Heart left ventricle (tissue), 16 donors: ENCODE data around the gene BCL2A1. TPM values are rescaled to one million over a fixed set of nuclear protein-coding genes. Genes with fewer than 3 reads are reported as not detected.
"Not testable (repeated sequence)": the region's sequence is repeated elsewhere in the genome, so short reads cannot be mapped to it uniquely, and the experiment has no call there.

ENCODE experiments used
- ATAC-seq, 4 donors: fragments of 200-7000 bp; cut with Tn5 transposase; one replicate each; pipeline ENCODE4 v1.9.1; 2020 to 2022; ENCODE audit warnings: moderate library complexity in 4 of 4, mild to moderate bottlenecking in 3 of 4, moderate number of reproducible peaks in 1 of 4
- DNase-seq, 5 donors: peaks; one replicate each; pipeline ENCODE4 v3.0.0-alpha.2; 2020
- H3K27ac ChIP-seq, 12 donors: fragments of 200-600 bp; sonication (generic) in 4 of 12; one replicate each; pipeline versions ENCODE4 v1.5.0 to v1.8.0; 2016 to 2022; ENCODE audit warnings: mild to moderate bottlenecking in 2 of 12
- H3K27me3 ChIP-seq, 9 donors: fragments of 200-600 bp; sonication (generic) in 2 of 9; one replicate each; pipeline versions ENCODE4 v1.5.1 to v1.8.0; 2016 to 2022; ENCODE audit warnings: mild to moderate bottlenecking in 3 of 9
- H3K36me3 ChIP-seq, 9 donors: fragments of 200-600 bp; sonication (generic) in 2 of 9; one replicate each; pipeline versions ENCODE4 v1.5.0 to v1.8.0; 2018 to 2022; ENCODE audit warnings: mild to moderate bottlenecking in 2 of 9
- H3K4me1 ChIP-seq, 12 donors: fragments of 200-600 bp; sonication (generic) in 4 of 12; one replicate each; pipeline versions ENCODE4 v1.5.0 to v1.8.0; 2016 to 2022; ENCODE audit warnings: mild to moderate bottlenecking in 3 of 12
- H3K4me3 ChIP-seq, 12 donors: fragments of 200-600 bp; sonication (generic) in 4 of 12; one replicate each; pipeline versions ENCODE4 v1.5.0 to v1.8.0; 2017 to 2022; ENCODE audit warnings: mild to moderate bottlenecking in 9 of 12, moderate library complexity in 4 of 12
- H3K9me3 ChIP-seq, 12 donors: fragments of 200-600 bp; sonication (generic) in 4 of 12; one replicate each; pipeline versions ENCODE4 v1.5.0 to v1.8.0; 2016 to 2022; ENCODE audit warnings: mild to moderate bottlenecking in 1 of 12
- CTCF ChIP-seq, 12 donors: fragments of 200-600 bp; sonication (generic) in 4 of 12; IDR thresholded peaks; one replicate each; pipeline versions ENCODE4 v1.5.0 to v1.8.0; 2018 to 2022; ENCODE audit warnings: antibody characterized with exemption in 12 of 12, mild to moderate bottlenecking in 5 of 12
- POLR2A ChIP-seq, 2 donors: fragments of 450-650 bp; IDR thresholded peaks; one replicate each; pipeline ENCODE4 v1.6.1; 2017; ENCODE audit warnings: antibody characterized with exemption in 2 of 2, mild to moderate bottlenecking in 2 of 2, moderate library complexity in 2 of 2
- WGBS, 4 donors: extraction: QIAGEN DNeasy Blood & Tissue Kit in 2 of 4; methylation state at CpG; one replicate each; pipeline versions ENCODE4 v1.1.5 to v1.1.7; 2013 to 2018; 5-methylcytosine and 5-hydroxymethylcytosine counted together
- intact Hi-C, 10 donors: fragments of 100-400 bp; cut with DNase I; formaldehyde crosslinking; loops; one replicate each; pipeline versions ENCODE4 v1.11.1 to v1.14.2; 2022
- polyA plus RNA-seq, 2 donors: library from polyadenylated mRNA; stranded (reverse); fragments of 200-250 nt; gene quantifications; one replicate each; pipeline ENCODE4 v1.2.3, GENCODE V29; 2013
- total RNA-seq, 9 donors: library from RNA; depleted of rRNA in 2 of 9; stranded (reverse); fragments of >200 nt in 2 of 9; fragmentation: NEBNext Ultra II Directional in 3 of 9; extraction: Animal tissue kit (Norgen Biotek cat#: 25700) in 3 of 9; gene quantifications; one replicate each; pipeline versions ENCODE4 v1.1.0 to v1.2.4, GENCODE V29; 2016 to 2023
- donor health status: ischemic (EF 13 %, LVEDD 7.1; RV severe dilation, severe dysfunction).
- donor health status: healthy with polysubstance abuse.
- donor health status: DM: no; HTN: yes; CAD: no.
- donor health status: DM: no; HTN: no; CAD: no.
- donor health status: ischemic (EF 25% LVEDD 6.9; RV normal size, moderate dysfunction).
- donor health status: ischemic (EF 25% LVEDD 5.7; RV mildly dilated, moderate dysfunction).
- donor health status: healthy.
- donor health status: DM: yes; HTN: yes; CAD: no.
- donor health status: ischemic (EF 35%, LVEDD 5.7; RV mildly dilated, moderate dysfunction).
- donor health status: nonischemic (EF 11% LVEDD 7.7; RV severe dilation, severe dysfunction).
- donor health status: DM: yes; HTN: yes; CAD: no.
- donor health status: PGD.
- donor health status: ischemic (EF 29% LVEDD 5.4; RV normal size, mild dysfunction).
- donor health status: nonischemic (EF 23%, LVEDD 6.1; RV moderate dilation, normal function).

Gene BCL2A1
- total and polyA plus RNA-seq, 11 donors, result 0.23 to 28.6 (median 0.99) TPM; not detected in 1

GRCh38 chr15:79943820-79944219 is 27.2 kb downstream of the BCL2A1 start:
- DNase-seq, result no peak
- ATAC-seq, result no peak
- intact Hi-C loops, result no loop called here
- Histone ChIP-seq H3K9me3 (no peaks in the 10 kb centered on the region), H3K27me3 (peaks cover 0 to 24% (median 2%) of the 10 kb centered on the region in 9 donors), H3K4me3 (no peak overlapping the region), H3K27ac (no peak overlapping the region), H3K36me3 (no peaks in the 10 kb centered on the region), H3K4me1 (no peaks in the 10 kb centered on the region)
- TF ChIP-seq CTCF (IDR thresholded peaks at IDR 0.05) (no peak), POLR2A (IDR thresholded peaks at IDR 0.05) (no peak)
- 57 to 65% (median 64%) methylated on average over 1 of the region's 1 CpG for WGBS, 4 donors

- no peaks in the 10 kb centered on the region for H3K9me3 ChIP-seq
- no peak for ATAC-seq
These were observed 28.1 kb downstream of the BCL2A1 start for GRCh38 chr15:79942741-79943481.

GRCh38 chr15:79939399-79939798 is 31.6 kb downstream of the BCL2A1 start:
- H3K27me3 ChIP-seq, result peaks cover 0 to 25% (median 2%) of the 10 kb centered on the region in 9 donors
- TF ChIP-seq POLR2A (IDR thresholded peaks at IDR 0.05) (no peak), CTCF (IDR thresholded peaks at IDR 0.05) (no peak)
- no peak overlapping the region for H3K4me3 ChIP-seq
- no peaks in the 10 kb centered on the region for H3K9me3 ChIP-seq
- H3K36me3 ChIP-seq, result no peaks in the 10 kb centered on the region
- no peak for DNase-seq
- intact Hi-C loops, result no loop called here
- ATAC-seq, result no peak
- H3K4me1 ChIP-seq, result no peaks in the 10 kb centered on the region
- no peak overlapping the region for H3K27ac ChIP-seq
- WGBS, 4 donors, result 51 to 59% (median 55%) methylated on average over 4 of the region's 4 CpGs

More at GRCh38 chr15:79942741-79943481, 28.1 kb downstream of the BCL2A1 start:
- no peak for TF ChIP-seq POLR2A (IDR thresholded peaks at IDR 0.05)
- no peak for TF ChIP-seq CTCF (IDR thresholded peaks at IDR 0.05)
- Histone ChIP-seq H3K4me3 (no peak overlapping the region), H3K36me3 (no peaks in the 10 kb centered on the region), H3K4me1 (no peaks in the 10 kb centered on the region), H3K27ac (no peak overlapping the region), H3K27me3 (peaks cover 0 to 24% (median 2%) of the 10 kb centered on the region in 9 donors)
- DNase-seq, result no peak
- 87 to 93% (median 91%) methylated on average over 7 of the region's 7 CpGs for whole genome bisulfite sequencing, 4 donors
- intact Hi-C loops, result no loop called here

- H3K36me3 ChIP-seq, result no peaks in the 10 kb centered on the region
- intact Hi-C loops, result no loop called here
- no peaks in the 10 kb centered on the region for H3K4me1 ChIP-seq
- ATAC-seq, result no peak
- no peak overlapping the region for H3K4me3 ChIP-seq
- H3K9me3 ChIP-seq, result no peaks in the 10 kb centered on the region
- TF ChIP-seq POLR2A (IDR thresholded peaks at IDR 0.05), result no peak
- no peak for TF ChIP-seq CTCF (IDR thresholded peaks at IDR 0.05)
- H3K27ac ChIP-seq, result no peak overlapping the region
- 29 to 74% (median 65%) methylated on average over 1 of the region's 1 CpG for WGBS, 4 donors
- DNase-seq, result no peak
- peaks cover 0 to 32% (median 0%) of the 10 kb centered on the region in 9 donors for H3K27me3 ChIP-seq
These were observed 32.9 kb downstream of the BCL2A1 start for GRCh38 chr15:79938143-79938542.

GRCh38 chr15:79935556-79936201 is 35.3 kb downstream of the BCL2A1 start:
- H3K27me3 ChIP-seq, result peaks cover 0 to 15% (median 0%) of the 10 kb centered on the region in 9 donors
- H3K4me1 ChIP-seq, DNase-seq, H3K36me3 ChIP-seq, intact Hi-C loops, ATAC-seq, H3K4me3 ChIP-seq, H3K27ac ChIP-seq, H3K9me3 ChIP-seq: not testable (repeated sequence)
- 24 to 34% (median 30%) methylated on average over 7 of the region's 7 CpGs for WGBS, 4 donors
